HL-60 (cell line): Measurements from ENCODE around the gene CPSF4.

ENCODE experiments used
- CTCF ChIP-seq: IDR thresholded peaks from one replicate; pipeline ENCODE4 v1.5.1; 2011; ENCODE audit warnings: low read length, control low read depth, inconsistent platforms; ENCODE audit not compliant: insufficient read depth
- POLR2AphosphoS5 ChIP-seq: IDR thresholded peaks from 2 replicates; pipeline ENCODE4 v1.6.1; 2012; ENCODE audit warnings: low read depth
- REST ChIP-seq: IDR thresholded peaks from 2 replicates; pipeline ENCODE4 v1.6.1; 2012; ENCODE audit warnings: low read depth; ENCODE audit not compliant: insufficient replicate concordance
- SPI1 ChIP-seq: IDR thresholded peaks from 2 replicates; pipeline ENCODE4 v1.6.1; 2012; ENCODE audit warnings: low read depth, mild to moderate bottlenecking, borderline replicate concordance

GRCh38 chr7:99478464-99479440 is 40.0 kb downstream of the CPSF4 start:
- TF ChIP-seq CTCF (no peak), REST (no peak), SPI1 (no peak), POLR2AphosphoS5 (no peak)
